ENCODE measurements around the gene NT5C1A.

Gene NT5C1A

GRCh38 chr1:39633422-39633821 is 38.5 kb downstream of the NT5C1A start:
- no peak for DNase-seq

GRCh38 chr1:39632682-39633417 is 39.1 kb downstream of the NT5C1A start:
- peak; percentile 83 for DNase-seq

- DNase-seq = no peak
These were observed 39.6 kb downstream of the NT5C1A start for GRCh38 chr1:39632323-39632681.

- DNase-seq = no peak
These were observed 40.3 kb downstream of the NT5C1A start for GRCh38 chr1:39631361-39632322.

GRCh38 chr1:39628807-39629350 is 43.0 kb downstream of the NT5C1A start:
- no peak for DNase-seq

- no peak for DNase-seq
These were observed 45.3 kb downstream of the NT5C1A start for GRCh38 chr1:39626646-39627045.

- no peak for DNase-seq
These were observed 46.2 kb downstream of the NT5C1A start for GRCh38 chr1:39625462-39626273.

GRCh38 chr1:39625009-39625408 is 46.9 kb downstream of the NT5C1A start:
- no peak for DNase-seq

- no peak for DNase-seq
These were observed 48.9 kb downstream of the NT5C1A start for GRCh38 chr1:39623053-39623452.

- no peak for DNase-seq
These were observed 49.5 kb downstream of the NT5C1A start for GRCh38 chr1:39622427-39622826.

- no peak for DNase-seq
These were observed 51.2 kb downstream of the NT5C1A start for GRCh38 chr1:39620659-39621165.

- DNase-seq = no peak
These were observed 54.3 kb downstream of the NT5C1A start for GRCh38 chr1:39617488-39618049.

- DNase-seq = no peak
These were observed 56.7 kb downstream of the NT5C1A start for GRCh38 chr1:39615086-39615673.

- DNase-seq = no peak
These were observed 57.4 kb downstream of the NT5C1A start for GRCh38 chr1:39614488-39614887.

- DNase-seq = no peak
These were observed 58.7 kb downstream of the NT5C1A start for GRCh38 chr1:39613250-39613649.

- DNase-seq = peak; percentile 84
These were observed 62.1 kb downstream of the NT5C1A start for GRCh38 chr1:39609618-39610331.

Measured in retina (tissue), 1 donor.